SK-N-SH treated with all-trans-retinoic acid at 6 μM for 48 hours (cell line): ENCODE measurements around the gene BCL7B.

ENCODE experiments used
- ATAC-seq: fragments of 200-7000 bp; cut with Tn5 transposase; 3 replicates; pipeline ENCODE4 v1.9.1; 2020; ENCODE audit warnings: mild to moderate bottlenecking, moderate library complexity
- ARNTL ChIP-seq: fragments of 450-650 bp; formaldehyde crosslinking; IDR thresholded peaks from 2 replicates; pipeline ENCODE4 v1.5.0; 2020; ENCODE audit warnings: low read depth, mild to moderate bottlenecking, moderate library complexity, borderline replicate concordance
- BACH2 ChIP-seq: fragments of 250-450 bp; sonication (Bioruptor Pico); IDR thresholded peaks from 2 replicates; pipeline ENCODE4 v1.9.0; 2021; ENCODE audit warnings: mild to moderate bottlenecking, borderline replicate concordance
- CREB5 ChIP-seq: fragments of 250-450 bp; sonication (Bioruptor Pico); IDR thresholded peaks from 2 replicates; pipeline ENCODE4 v1.5.1; 2020; ENCODE audit warnings: low read depth, mild to moderate bottlenecking, moderate library complexity
- CSDC2 ChIP-seq: fragments of 250-450 bp; sonication (Bioruptor Pico); IDR thresholded peaks from 2 replicates; pipeline ENCODE4 v1.5.0; 2020; ENCODE audit warnings: mild to moderate bottlenecking, moderate library complexity
- ESRRG ChIP-seq: fragments of 250-450 bp; sonication (Bioruptor Pico); IDR thresholded peaks from 2 replicates; pipeline ENCODE4 v1.6.1; 2021; ENCODE audit warnings: mild to moderate bottlenecking
- GLIS3 ChIP-seq: fragments of 250-450 bp; sonication (Bioruptor Pico); IDR thresholded peaks from 2 replicates; pipeline ENCODE4 v1.5.0; 2020; ENCODE audit warnings: mild to moderate bottlenecking, moderate library complexity
- ISL1 ChIP-seq: fragments of 250-450 bp; sonication (Bioruptor Pico); IDR thresholded peaks from 2 replicates; pipeline ENCODE4 v2.1.2; 2022; ENCODE audit warnings: mild to moderate bottlenecking, moderate library complexity
- OSR1 ChIP-seq: fragments of 250-450 bp; sonication (Bioruptor Pico); IDR thresholded peaks from 2 replicates; pipeline ENCODE4 v1.8.0; 2022; ENCODE audit warnings: moderate library complexity, mild to moderate bottlenecking, inconsistent platforms
- PATZ1 ChIP-seq: fragments of 250-450 bp; sonication (Bioruptor Pico); IDR thresholded peaks from 2 replicates; pipeline ENCODE4 v1.8.0; 2020; ENCODE audit warnings: mild to moderate bottlenecking, moderate library complexity, borderline replicate concordance
- POU6F1 ChIP-seq: fragments of 250-450 bp; sonication (Bioruptor Pico); IDR thresholded peaks from 2 replicates; pipeline ENCODE4 v1.8.0; 2021; ENCODE audit warnings: low read depth, mild to moderate bottlenecking, moderate library complexity, borderline replicate concordance
- PPARA ChIP-seq: fragments of 250-450 bp; sonication (Bioruptor Pico); IDR thresholded peaks from 2 replicates; pipeline ENCODE4 v1.5.0; 2020; ENCODE audit warnings: mild to moderate bottlenecking, borderline replicate concordance
- RARB ChIP-seq: fragments of 250-450 bp; sonication (Bioruptor Pico); IDR thresholded peaks from 2 replicates; pipeline ENCODE4 v1.8.0; 2021; ENCODE audit warnings: mild to moderate bottlenecking, moderate library complexity
- SNAI2 ChIP-seq: fragments of 250-450 bp; sonication (Bioruptor Pico); IDR thresholded peaks from 2 replicates; pipeline ENCODE4 v1.5.0; 2020; ENCODE audit warnings: mild to moderate bottlenecking, moderate library complexity
- TCF4 ChIP-seq: fragments of 250-450 bp; sonication (Bioruptor Pico); IDR thresholded peaks from 2 replicates; pipeline ENCODE4 v1.8.0; 2021; ENCODE audit warnings: mild to moderate bottlenecking, moderate library complexity, borderline replicate concordance
- TOX ChIP-seq: fragments of 250-450 bp; sonication (Bioruptor Pico); IDR thresholded peaks from 2 replicates; pipeline ENCODE4 v1.8.0; 2021; ENCODE audit warnings: mild to moderate bottlenecking, moderate library complexity, borderline replicate concordance
- ZC3H10 ChIP-seq: fragments of 250-450 bp; sonication (Bioruptor Pico); IDR thresholded peaks from 2 replicates; pipeline ENCODE4 v1.5.1; 2021; ENCODE audit warnings: mild to moderate bottlenecking, moderate library complexity
- ZFP3 ChIP-seq: fragments of 250-450 bp; sonication (Bioruptor Pico); IDR thresholded peaks from 2 replicates; pipeline ENCODE4 v1.5.0; 2020; ENCODE audit warnings: mild to moderate bottlenecking, moderate library complexity
- ZFP30 ChIP-seq: fragments of 450-650 bp; formaldehyde crosslinking; IDR thresholded peaks from 2 replicates; pipeline ENCODE4 v1.5.0; 2022; ENCODE audit warnings: mild to moderate bottlenecking, moderate library complexity
- ZNF565 ChIP-seq: fragments of 450-650 bp; formaldehyde crosslinking; conservative IDR thresholded peaks from 2 replicates; pipeline ENCODE4 v1.5.0; 2020; ENCODE audit warnings: low read depth, mild to moderate bottlenecking, moderate library complexity
- ZNF70 ChIP-seq: fragments of 450-650 bp; formaldehyde crosslinking; IDR thresholded peaks from 2 replicates; pipeline ENCODE4 v1.5.0; 2020; ENCODE audit warnings: mild to moderate bottlenecking, moderate library complexity
- ZNF8 ChIP-seq: fragments of 450-650 bp; formaldehyde crosslinking; IDR thresholded peaks from 2 replicates; pipeline ENCODE4 v1.5.0; 2020; ENCODE audit warnings: mild to moderate bottlenecking, moderate library complexity
- TF ChIP-seq, protein P1 (sequence below): fragments of 250-450 bp; sonication (Bioruptor Pico); IDR thresholded peaks from 2 replicates; pipeline ENCODE4 v1.5.0; 2020; ENCODE audit warnings: mild to moderate bottlenecking, moderate library complexity

Gene BCL7B

GRCh38 chr7:73547841-73548240 is 9.6 kb downstream of the BCL7B start:
- TF ChIP-seq CREB5 (CRISPR knock-in tag) (no peak), ZFP3 (CRISPR knock-in tag) (no peak), CSDC2 (no peak), ZNF70 (CRISPR knock-in tag) (no peak), ZFP30 (no peak), TOX (no peak), POU6F1 (CRISPR knock-in tag) (no peak), BACH2 (no peak)
- TF ChIP-seq, protein P1, sequence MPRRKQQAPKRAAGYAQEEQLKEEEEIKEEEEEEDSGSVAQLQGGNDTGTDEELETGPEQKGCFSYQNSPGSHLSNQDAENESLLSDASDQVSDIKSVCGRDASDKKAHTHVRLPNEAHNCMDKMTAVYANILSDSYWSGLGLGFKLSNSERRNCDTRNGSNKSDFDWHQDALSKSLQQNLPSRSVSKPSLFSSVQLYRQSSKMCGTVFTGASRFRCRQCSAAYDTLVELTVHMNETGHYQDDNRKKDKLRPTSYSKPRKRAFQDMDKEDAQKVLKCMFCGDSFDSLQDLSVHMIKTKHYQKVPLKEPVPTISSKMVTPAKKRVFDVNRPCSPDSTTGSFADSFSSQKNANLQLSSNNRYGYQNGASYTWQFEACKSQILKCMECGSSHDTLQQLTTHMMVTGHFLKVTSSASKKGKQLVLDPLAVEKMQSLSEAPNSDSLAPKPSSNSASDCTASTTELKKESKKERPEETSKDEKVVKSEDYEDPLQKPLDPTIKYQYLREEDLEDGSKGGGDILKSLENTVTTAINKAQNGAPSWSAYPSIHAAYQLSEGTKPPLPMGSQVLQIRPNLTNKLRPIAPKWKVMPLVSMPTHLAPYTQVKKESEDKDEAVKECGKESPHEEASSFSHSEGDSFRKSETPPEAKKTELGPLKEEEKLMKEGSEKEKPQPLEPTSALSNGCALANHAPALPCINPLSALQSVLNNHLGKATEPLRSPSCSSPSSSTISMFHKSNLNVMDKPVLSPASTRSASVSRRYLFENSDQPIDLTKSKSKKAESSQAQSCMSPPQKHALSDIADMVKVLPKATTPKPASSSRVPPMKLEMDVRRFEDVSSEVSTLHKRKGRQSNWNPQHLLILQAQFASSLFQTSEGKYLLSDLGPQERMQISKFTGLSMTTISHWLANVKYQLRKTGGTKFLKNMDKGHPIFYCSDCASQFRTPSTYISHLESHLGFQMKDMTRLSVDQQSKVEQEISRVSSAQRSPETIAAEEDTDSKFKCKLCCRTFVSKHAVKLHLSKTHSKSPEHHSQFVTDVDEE: no peak
- ATAC-seq: no peak

DNA sequence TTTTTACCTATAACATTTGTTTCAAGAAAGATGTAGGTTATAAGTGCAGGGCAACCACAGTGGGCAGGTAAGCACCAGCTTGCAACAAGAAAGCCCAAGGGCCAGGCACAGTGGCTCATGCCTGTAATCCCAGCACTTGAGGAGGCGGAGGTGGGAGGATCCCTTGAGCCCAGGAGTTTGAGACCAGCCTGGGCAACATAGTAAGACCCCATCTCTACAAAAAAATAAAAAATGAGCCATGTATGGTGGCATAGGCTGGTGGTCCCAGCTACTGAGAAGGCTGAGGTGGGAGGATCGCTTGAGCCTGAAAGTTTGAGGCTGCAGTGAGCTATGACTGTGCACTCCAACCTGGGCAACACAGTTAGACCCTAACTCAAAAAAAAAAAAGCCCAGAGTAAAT is 12.8 kb downstream of the BCL7B start:
- no peak for ATAC-seq
- TF ChIP-seq ARNTL (CRISPR knock-in tag) (no peak), RARB (CRISPR knock-in tag) (no peak), PATZ1 (CRISPR knock-in tag) (no peak), POU6F1 (CRISPR knock-in tag) (no peak), TCF4 (no peak), BACH2 (no peak), GLIS3 (CRISPR knock-in tag) (no peak), ISL1 (CRISPR knock-in tag) (no peak), SNAI2 (CRISPR knock-in tag) (no peak), TOX (no peak), ZFP3 (CRISPR knock-in tag) (no peak), ZNF70 (CRISPR knock-in tag) (no peak), CSDC2 (no peak), ZC3H10 (CRISPR knock-in tag) (no peak)
- TF ChIP-seq, protein P1: no peak

DNA sequence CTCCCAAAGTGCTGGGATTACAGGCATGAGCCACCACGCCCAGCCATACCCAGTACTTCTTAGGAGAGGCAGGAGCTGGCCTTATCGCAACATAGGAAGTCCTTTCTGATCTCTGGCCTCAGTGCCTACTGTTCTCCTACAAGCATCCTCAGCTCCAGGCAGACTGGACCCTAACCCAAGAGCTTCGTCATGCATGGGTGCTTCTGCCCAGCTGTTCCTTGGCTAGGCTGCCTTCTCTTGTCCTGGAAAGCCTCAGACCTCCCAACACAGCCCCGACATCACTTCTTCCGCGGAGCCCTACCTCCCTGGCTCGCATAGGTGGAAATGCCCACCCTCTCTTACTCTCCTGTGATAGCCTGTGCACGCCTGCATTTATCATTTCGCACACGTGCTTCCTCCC is 15.8 kb downstream of the BCL7B start:
- TF ChIP-seq TCF4: no peak
- TF ChIP-seq CSDC2: no peak
- TF ChIP-seq ESRRG (CRISPR knock-in tag): no peak
- TF ChIP-seq BACH2: no peak
- TF ChIP-seq ARNTL (CRISPR knock-in tag): no peak
- no peak for TF ChIP-seq ZNF70 (CRISPR knock-in tag)
- TF ChIP-seq PPARA (CRISPR knock-in tag): no peak
- TF ChIP-seq ZNF8 (CRISPR knock-in tag): no peak
- no peak for TF ChIP-seq ZC3H10 (CRISPR knock-in tag)
- TF ChIP-seq SNAI2 (CRISPR knock-in tag): no peak
- TF ChIP-seq OSR1: no peak
- no peak for TF ChIP-seq ZNF565 (CRISPR knock-in tag)
- TF ChIP-seq RARB (CRISPR knock-in tag): no peak
- no peak for ATAC-seq
